HFF-Myc (cell line): ENCODE results near the gene POU2F1.

ENCODE experiments used
- DNase-seq: peaks from one replicate; pipeline ENCODE4 v3.0.0-alpha.2; 2011; ENCODE audit warnings: low read depth; ENCODE audit errors: extremely low read depth
- H3K4me3 ChIP-seq: replicated peaks from 2 replicates; pipeline ENCODE4 v1.5.1; 2011; ENCODE audit warnings: low read depth, mild to moderate bottlenecking, control low read depth, low read length
- CTCF ChIP-seq: IDR thresholded peaks from 2 replicates; pipeline ENCODE4 v1.5.1; 2012; ENCODE audit warnings: mild to moderate bottlenecking, low read depth, low read length, control low read depth; ENCODE audit errors: missing control alignments

POU2F1 gene

DNA sequence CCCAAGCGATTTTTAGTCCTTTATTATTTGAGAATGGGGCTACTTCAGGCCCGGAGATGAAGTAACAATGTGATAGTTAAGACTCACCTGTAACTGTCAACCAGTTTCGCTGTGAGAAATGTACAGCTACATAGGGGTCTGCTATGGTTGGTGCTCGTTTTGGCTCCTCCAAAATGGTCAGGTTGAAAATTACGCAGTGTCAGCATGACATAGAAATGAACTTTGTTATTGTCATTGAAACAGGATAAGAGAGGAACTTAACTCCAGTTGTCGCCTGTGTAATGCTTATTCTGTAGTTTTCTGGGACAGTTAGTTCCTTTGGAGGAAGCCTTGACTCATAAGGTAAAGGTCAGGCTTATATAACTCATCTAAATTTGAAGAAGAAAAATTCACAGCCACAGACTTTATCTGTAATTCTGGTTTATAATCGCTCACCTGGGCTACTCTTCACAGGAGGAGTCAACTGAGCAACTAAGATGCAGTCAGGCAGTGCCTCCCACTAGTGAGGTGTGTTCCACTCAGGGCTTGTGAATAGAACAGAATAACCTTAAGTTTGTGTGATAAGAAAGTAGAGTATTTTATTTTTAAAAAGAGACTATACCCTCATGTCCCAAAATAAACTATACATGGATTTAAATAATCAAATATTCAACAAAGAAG, 166.7 kb downstream of the POU2F1 start:
- TF ChIP-seq CTCF = no peak
- no peak for DNase-seq

GRCh38 chr1:167388976-167389375, 168.3 kb downstream of the POU2F1 start:
- TF ChIP-seq CTCF = no peak
- H3K4me3 ChIP-seq = no peak overlapping the region
- DNase-seq = no peak

More for the DNA sequence above, 166.7 kb downstream of the POU2F1 start:
- H3K4me3 ChIP-seq = no peak overlapping the region

GRCh38 chr1:167392200-167392696, 171.6 kb downstream of the POU2F1 start:
- no peak overlapping the region for H3K4me3 ChIP-seq
- TF ChIP-seq CTCF = no peak
- DNase-seq = no peak

GRCh38 chr1:167400359-167400953, 179.8 kb downstream of the POU2F1 start:
- no peak for TF ChIP-seq CTCF
- no peak for DNase-seq
- H3K4me3 ChIP-seq = no peak overlapping the region

DNA sequence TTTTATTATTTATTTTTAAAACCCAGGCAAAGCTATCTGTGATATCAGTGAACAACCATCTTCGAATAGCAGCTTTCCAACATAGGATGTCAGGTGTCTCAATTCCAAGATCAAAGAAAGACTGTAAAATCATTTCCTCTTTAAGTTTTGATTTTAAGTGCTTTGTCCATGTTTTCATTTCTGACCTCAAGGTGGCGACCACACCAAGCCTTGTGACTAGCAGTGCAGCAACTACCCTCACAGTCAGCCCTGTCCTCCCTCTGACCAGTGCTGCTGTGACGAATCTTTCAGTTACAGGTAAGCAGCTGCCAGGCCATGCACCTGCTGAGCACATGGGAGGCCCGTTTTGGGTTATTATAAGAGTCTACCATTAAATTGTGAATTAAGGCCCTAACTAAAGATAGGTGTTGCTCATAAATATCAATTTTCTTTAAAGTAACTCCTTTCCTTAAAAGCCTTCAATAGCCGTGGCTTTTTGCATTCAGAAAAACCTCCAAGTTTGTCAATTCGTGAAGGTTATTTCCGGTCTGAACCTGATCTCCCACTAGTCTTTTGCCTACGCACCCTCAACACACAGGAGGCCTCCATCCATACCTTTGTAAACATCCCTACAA, 180.7 kb downstream of the POU2F1 start:
- TF ChIP-seq CTCF = peak; percentile 38
- H3K4me3 ChIP-seq = no peak overlapping the region
- DNase-seq = peak; percentile 17

DNA sequence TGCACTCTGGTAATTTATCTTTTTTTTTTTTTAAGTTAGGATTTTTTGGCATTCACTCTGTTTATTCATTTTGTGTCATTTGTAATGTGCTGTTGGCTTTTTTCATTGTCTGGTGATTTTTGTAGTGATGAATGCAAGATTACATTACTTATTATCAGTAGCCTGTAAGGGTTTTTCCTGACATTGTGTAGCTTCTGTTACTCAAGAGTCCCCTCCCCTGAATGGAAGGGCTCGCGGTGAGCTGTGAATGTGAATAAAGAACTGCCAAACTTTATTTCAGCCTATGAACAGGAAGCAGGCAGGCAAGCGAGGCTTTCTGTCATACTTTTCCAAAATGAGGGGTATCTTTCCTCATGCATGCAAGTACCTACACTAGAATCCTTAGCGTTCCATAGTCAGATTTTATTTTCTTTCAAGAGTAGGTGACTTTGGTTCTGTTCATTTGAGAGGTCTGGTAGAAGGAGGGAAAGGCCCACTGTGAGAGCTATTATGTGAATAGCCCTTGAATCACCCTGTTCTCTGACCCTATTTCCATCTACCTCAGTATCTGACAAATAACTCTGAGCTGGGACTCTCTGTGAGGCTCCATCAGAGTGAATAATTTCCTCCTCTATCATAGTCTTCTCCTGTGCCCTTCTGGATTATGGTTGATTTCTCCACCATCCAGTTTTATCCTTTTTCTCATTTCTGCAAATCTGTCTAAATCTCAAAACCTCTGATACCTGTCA, 183.6 kb downstream of the POU2F1 start:
- H3K4me3 ChIP-seq = no peak overlapping the region
- TF ChIP-seq CTCF = no peak
- DNase-seq = no peak
